ENCODE data around the gene NOD1.
"Not testable (repeated sequence)": the region's sequence is repeated elsewhere in the genome, so short reads cannot be mapped to it uniquely, and the experiment has no call there.

NOD1 gene

DNA sequence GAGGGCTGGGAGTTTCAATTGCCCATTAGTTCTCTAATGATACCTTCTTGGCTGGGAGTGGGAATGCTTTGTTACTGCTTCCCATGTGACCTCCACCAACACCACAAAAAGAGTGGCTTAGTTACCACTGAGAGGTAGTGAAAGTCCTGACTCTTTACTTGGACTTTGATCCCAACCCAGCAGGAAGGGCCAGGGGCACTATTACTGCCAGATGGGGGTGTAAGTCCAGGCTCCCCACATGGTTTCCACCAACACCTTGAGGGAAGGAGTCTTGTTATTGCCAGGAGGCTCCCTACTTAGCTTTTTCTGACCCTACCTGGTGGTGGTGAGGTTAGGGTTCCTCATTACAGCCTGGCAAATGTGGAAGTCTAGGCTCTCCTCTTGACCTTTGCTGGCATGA is 14.6 kb upstream of the NOD1 start (continued):
- TF ChIP-seq, protein P1, sequence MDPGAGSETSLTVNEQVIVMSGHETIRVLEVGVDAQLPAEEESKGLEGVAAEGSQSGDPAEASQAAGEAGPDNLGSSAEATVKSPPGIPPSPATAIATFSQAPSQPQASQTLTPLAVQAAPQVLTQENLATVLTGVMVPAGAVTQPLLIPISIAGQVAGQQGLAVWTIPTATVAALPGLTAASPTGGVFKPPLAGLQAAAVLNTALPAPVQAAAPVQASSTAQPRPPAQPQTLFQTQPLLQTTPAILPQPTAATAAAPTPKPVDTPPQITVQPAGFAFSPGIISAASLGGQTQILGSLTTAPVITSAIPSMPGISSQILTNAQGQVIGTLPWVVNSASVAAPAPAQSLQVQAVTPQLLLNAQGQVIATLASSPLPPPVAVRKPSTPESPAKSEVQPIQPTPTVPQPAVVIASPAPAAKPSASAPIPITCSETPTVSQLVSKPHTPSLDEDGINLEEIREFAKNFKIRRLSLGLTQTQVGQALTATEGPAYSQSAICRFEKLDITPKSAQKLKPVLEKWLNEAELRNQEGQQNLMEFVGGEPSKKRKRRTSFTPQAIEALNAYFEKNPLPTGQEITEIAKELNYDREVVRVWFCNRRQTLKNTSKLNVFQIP (CRISPR knock-in tag; IDR thresholded peaks at IDR 0.05; ENCODE audit: borderline replicate concordance, low read depth), result no peak
- TF ChIP-seq ZNF8 (CRISPR knock-in tag; IDR thresholded peaks at IDR 0.05), result no peak
- no peak for TF ChIP-seq OSR1 (CRISPR knock-in tag; IDR thresholded peaks at IDR 0.05)
- TF ChIP-seq ZNF565 (CRISPR knock-in tag; conservative IDR thresholded peaks at IDR 0.05; ENCODE audit: low read depth), result no peak
- TF ChIP-seq ZNF70 (CRISPR knock-in tag; IDR thresholded peaks at IDR 0.05), result no peak
- no peak for TF ChIP-seq TCF4 (CRISPR knock-in tag; IDR thresholded peaks at IDR 0.05; ENCODE audit: borderline replicate concordance)
- TF ChIP-seq, protein P2, sequence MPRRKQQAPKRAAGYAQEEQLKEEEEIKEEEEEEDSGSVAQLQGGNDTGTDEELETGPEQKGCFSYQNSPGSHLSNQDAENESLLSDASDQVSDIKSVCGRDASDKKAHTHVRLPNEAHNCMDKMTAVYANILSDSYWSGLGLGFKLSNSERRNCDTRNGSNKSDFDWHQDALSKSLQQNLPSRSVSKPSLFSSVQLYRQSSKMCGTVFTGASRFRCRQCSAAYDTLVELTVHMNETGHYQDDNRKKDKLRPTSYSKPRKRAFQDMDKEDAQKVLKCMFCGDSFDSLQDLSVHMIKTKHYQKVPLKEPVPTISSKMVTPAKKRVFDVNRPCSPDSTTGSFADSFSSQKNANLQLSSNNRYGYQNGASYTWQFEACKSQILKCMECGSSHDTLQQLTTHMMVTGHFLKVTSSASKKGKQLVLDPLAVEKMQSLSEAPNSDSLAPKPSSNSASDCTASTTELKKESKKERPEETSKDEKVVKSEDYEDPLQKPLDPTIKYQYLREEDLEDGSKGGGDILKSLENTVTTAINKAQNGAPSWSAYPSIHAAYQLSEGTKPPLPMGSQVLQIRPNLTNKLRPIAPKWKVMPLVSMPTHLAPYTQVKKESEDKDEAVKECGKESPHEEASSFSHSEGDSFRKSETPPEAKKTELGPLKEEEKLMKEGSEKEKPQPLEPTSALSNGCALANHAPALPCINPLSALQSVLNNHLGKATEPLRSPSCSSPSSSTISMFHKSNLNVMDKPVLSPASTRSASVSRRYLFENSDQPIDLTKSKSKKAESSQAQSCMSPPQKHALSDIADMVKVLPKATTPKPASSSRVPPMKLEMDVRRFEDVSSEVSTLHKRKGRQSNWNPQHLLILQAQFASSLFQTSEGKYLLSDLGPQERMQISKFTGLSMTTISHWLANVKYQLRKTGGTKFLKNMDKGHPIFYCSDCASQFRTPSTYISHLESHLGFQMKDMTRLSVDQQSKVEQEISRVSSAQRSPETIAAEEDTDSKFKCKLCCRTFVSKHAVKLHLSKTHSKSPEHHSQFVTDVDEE (CRISPR knock-in tag; IDR thresholded peaks at IDR 0.05), result no peak
- no peak for TF ChIP-seq ISL1 (CRISPR knock-in tag; IDR thresholded peaks at IDR 0.05)

DNA sequence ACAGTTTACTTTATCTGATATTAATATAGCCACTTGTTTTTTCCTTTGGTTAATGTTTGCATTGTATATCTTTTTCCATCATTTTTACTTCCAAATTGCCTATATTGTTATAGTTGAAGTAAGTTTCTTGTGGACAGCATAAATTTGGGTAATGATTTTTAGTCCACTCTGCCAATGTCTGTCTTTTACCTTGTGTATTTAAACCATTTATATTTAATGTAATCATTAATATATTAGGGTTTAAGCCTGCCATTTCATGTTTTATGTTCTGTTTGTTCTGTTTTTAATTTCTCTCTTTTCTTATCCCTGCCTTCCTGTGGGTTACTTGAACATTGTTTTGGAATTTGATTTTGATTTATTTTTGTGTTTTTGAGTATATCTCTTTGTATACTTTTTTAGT is 12.8 kb upstream of the NOD1 start:
- no peak for ATAC-seq
- no peak for TF ChIP-seq TOX (CRISPR knock-in tag; IDR thresholded peaks at IDR 0.05; ENCODE audit: borderline replicate concordance)
- no peak for TF ChIP-seq TCF4 (CRISPR knock-in tag; IDR thresholded peaks at IDR 0.05; ENCODE audit: borderline replicate concordance)

DNA sequence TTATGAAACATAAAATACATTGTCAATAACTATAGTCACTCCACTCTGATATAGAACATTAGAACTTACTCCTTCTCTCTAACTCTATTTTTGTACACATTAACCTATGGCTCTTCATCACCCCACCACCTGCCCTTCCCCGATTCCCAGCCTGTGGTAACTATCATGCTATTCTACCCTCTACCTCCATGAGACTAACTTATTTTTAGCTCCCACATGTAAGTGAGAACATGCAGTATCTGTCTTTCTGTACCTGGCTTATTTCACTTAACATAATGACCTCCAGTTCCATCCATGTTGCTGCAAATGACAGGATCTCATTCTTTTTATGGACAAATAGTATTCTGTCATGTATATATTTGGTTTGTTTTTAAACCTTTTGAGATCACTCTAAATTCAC is 8.8 kb upstream of the NOD1 start:
- no peak for TF ChIP-seq RARB (CRISPR knock-in tag; IDR thresholded peaks at IDR 0.05)
- ATAC-seq, result no peak

DNA sequence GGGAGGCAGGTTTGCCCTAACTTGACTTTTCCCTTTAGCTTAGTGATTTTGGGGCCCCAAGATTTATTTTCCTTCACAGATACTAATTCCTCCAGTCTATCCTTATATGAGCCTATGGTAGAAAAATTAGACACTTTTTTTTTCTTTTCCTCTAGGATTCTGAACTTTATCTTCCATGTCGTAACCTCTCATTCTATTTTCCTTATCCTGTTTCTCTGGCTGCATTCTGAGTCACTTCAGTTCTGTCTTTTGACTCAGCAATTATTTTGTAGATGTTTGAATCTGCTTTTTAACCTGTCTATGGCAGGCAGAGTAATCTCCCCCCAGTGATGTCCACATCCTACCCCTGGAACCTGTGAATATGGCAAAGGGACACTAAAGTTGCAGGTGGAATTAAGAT is 7.1 kb upstream of the NOD1 start:
- no peak for ATAC-seq
- TF ChIP-seq ZNF70 (CRISPR knock-in tag; IDR thresholded peaks at IDR 0.05) (no peak), CSDC2 (CRISPR knock-in tag; IDR thresholded peaks at IDR 0.05) (no peak)
- TF ChIP-seq, protein P2 (CRISPR knock-in tag; IDR thresholded peaks at IDR 0.05), result no peak

DNA sequence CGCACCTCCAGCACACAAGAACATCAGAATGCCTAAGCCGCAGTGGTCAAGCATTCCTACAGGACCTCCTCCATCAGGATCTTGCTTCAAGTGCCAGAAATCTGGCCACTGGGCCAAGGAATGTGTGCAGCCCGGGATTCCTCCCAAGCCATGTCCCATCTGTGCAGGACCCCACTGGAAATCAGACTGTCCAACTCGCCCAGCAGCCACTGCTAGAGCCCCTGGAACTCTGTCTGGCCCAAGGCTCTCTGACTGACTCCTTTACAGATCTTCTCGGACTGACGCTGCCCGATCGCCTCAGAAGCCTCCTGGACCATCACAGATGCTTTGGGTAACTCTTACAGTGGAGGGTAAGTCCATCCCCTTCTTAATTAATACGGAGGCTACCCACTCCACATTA is 2.8 kb upstream of the NOD1 start:
- not testable (repeated sequence) for ATAC-seq

DNA sequence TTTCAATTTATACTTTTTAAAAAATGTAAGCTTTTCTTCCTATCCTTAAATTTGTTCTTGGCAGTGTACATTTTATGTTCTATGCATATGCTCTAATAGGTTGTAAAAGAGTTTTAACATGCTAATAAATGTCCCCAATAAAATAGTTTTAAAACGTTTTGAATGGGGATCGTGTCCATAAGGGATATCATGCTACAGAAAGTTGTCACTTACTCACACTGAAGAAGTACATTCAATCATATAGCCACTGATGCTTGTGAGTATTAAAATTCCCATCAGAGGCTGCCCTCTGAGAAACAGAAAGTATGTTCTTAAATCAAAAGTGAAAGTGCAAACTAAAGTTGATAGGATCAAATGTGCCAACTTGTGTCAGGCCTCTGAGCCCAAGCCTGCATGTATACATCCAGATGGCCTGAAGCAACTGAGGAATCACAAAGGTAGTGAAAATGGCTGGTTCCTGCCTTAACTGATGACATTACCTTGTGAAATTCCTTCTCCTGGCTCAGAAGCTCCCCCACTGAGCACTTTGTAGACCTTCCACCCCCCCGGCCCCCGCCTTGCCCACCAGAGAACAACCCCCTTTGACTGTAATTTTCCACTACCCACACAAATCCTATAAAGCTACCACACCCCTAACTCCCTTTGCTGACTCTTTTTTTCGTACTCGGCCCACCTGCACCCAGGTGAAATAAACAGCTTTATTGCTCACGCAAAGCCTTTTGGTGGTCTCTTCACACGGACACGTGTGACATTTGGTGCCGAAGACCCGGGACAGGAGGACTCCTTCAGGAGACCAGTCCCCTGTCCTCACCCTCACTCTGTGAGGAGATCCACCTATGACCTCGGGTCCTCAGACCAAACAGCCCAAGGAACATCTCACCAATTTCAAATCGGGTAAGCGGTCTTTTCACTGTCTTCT is 877 bp upstream of the NOD1 start:
- TF ChIP-seq RARB (CRISPR knock-in tag; IDR thresholded peaks at IDR 0.05), result no peak
- TF ChIP-seq, protein P3, sequence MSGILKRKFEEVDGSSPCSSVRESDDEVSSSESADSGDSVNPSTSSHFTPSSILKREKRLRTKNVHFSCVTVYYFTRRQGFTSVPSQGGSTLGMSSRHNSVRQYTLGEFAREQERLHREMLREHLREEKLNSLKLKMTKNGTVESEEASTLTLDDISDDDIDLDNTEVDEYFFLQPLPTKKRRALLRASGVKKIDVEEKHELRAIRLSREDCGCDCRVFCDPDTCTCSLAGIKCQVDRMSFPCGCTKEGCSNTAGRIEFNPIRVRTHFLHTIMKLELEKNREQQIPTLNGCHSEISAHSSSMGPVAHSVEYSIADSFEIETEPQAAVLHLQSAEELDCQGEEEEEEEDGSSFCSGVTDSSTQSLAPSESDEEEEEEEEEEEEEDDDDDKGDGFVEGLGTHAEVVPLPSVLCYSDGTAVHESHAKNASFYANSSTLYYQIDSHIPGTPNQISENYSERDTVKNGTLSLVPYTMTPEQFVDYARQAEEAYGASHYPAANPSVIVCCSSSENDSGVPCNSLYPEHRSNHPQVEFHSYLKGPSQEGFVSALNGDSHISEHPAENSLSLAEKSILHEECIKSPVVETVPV (CRISPR knock-in tag; IDR thresholded peaks at IDR 0.05), result no peak
- no peak for TF ChIP-seq ZNF70 (CRISPR knock-in tag; IDR thresholded peaks at IDR 0.05)
- TF ChIP-seq ISL1 (CRISPR knock-in tag; IDR thresholded peaks at IDR 0.05), result no peak
- TF ChIP-seq ZNF8 (CRISPR knock-in tag; IDR thresholded peaks at IDR 0.05), result no peak
- TF ChIP-seq, protein P1 (CRISPR knock-in tag; IDR thresholded peaks at IDR 0.05; ENCODE audit: borderline replicate concordance, low read depth), result no peak
- no peak for TF ChIP-seq GLIS3 (CRISPR knock-in tag; IDR thresholded peaks at IDR 0.05)
- no peak for TF ChIP-seq TOX (CRISPR knock-in tag; IDR thresholded peaks at IDR 0.05; ENCODE audit: borderline replicate concordance)
- peak; percentile 24 for ATAC-seq
